Lower lobe of right lung (tissue), 2 donors: ENCODE results near the gene TCF3. TPM values are rescaled to one million over a fixed set of nuclear protein-coding genes. Genes with fewer than 3 reads are reported as not detected.

Experiments used
- ATAC-seq, 2 donors: fragments of 200-7000 bp; cut with Tn5 transposase; one replicate each; pipeline ENCODE4 v1.9.1; 2020 to 2022; ENCODE audit warnings: mild to moderate bottlenecking in 2 of 2, moderate library complexity in 2 of 2
- DNase-seq: peaks from one replicate; pipeline ENCODE4 v3.0.0-alpha.2; 2020
- H3K27ac ChIP-seq: fragments of 200-600 bp; one replicate; pipeline ENCODE4 v1.8.0; 2022
- H3K27me3 ChIP-seq: fragments of 200-600 bp; one replicate; pipeline ENCODE4 v1.8.0; 2022; ENCODE audit warnings: low read depth
- H3K36me3 ChIP-seq: fragments of 200-600 bp; one replicate; pipeline ENCODE4 v1.8.0; 2022; ENCODE audit warnings: mild to moderate bottlenecking
- H3K4me1 ChIP-seq: fragments of 200-600 bp; one replicate; pipeline ENCODE4 v1.8.0; 2022
- H3K4me3 ChIP-seq: fragments of 200-600 bp; one replicate; pipeline ENCODE4 v1.8.0; 2022; ENCODE audit warnings: mild to moderate bottlenecking
- H3K9me3 ChIP-seq: fragments of 200-600 bp; one replicate; pipeline ENCODE4 v1.8.0; 2022
- intact Hi-C: fragments of 100-400 bp; cut with DNase I; formaldehyde crosslinking; loops from one replicate; pipeline ENCODE4 v1.11.0; 2022
- total RNA-seq: library from RNA; stranded (reverse); fragmentation: NEBNext Ultra II Directional; extraction: Animal tissue kit (Norgen Biotek cat#: 25700); gene quantifications from one replicate; pipeline ENCODE4 v1.2.1, GENCODE V29; 2021
- TF ChIP-seq, protein P1 (sequence below): fragments of 200-600 bp; IDR thresholded peaks from one replicate; pipeline ENCODE4 v1.8.0; 2022; ENCODE audit warnings: antibody characterized with exemption, mild to moderate bottlenecking
- donor health status: DM: no; HTN: yes; CAD: no; lungs with severe emphysema.

TCF3 gene
- total RNA-seq, 1 donor from 2014 or later = 44.5 TPM

- ATAC-seq (no peak), DNase-seq (no peak)
- no peak overlapping the region for H3K27ac ChIP-seq
- TF ChIP-seq, protein P1, sequence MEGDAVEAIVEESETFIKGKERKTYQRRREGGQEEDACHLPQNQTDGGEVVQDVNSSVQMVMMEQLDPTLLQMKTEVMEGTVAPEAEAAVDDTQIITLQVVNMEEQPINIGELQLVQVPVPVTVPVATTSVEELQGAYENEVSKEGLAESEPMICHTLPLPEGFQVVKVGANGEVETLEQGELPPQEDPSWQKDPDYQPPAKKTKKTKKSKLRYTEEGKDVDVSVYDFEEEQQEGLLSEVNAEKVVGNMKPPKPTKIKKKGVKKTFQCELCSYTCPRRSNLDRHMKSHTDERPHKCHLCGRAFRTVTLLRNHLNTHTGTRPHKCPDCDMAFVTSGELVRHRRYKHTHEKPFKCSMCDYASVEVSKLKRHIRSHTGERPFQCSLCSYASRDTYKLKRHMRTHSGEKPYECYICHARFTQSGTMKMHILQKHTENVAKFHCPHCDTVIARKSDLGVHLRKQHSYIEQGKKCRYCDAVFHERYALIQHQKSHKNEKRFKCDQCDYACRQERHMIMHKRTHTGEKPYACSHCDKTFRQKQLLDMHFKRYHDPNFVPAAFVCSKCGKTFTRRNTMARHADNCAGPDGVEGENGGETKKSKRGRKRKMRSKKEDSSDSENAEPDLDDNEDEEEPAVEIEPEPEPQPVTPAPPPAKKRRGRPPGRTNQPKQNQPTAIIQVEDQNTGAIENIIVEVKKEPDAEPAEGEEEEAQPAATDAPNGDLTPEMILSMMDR = no peak
- H3K36me3 ChIP-seq = no peaks in the 10 kb centered on the region
- H3K4me1 ChIP-seq = peaks cover under 1% of the 10 kb centered on the region
- no peak overlapping the region for H3K4me3 ChIP-seq
- H3K9me3 ChIP-seq = no peaks in the 10 kb centered on the region
- intact Hi-C loops = no loop called here
- H3K27me3 ChIP-seq = no peaks in the 10 kb centered on the region
Measured at GRCh38 chr19:1560286-1560882, 92.0 kb downstream of the TCF3 start.

Other genes starting within 250 kb of the TCF3 start
- 89.4 TPM for gene DAZAP1, start 245.0 kb downstream of the TCF3 start, total RNA-seq
- gene RPS15, start 214.2 kb downstream of the TCF3 start, total RNA-seq = 854 TPM
- 0.12 TPM for gene APC2, start 202.5 kb downstream of the TCF3 start, total RNA-seq
- 28.5 TPM for gene C19orf25, start 173.4 kb downstream of the TCF3 start, total RNA-seq
- 7.4 TPM for gene PCSK4, start 162.3 kb downstream of the TCF3 start, total RNA-seq
- 2.5 TPM for gene REEP6, start 161.4 kb downstream of the TCF3 start, total RNA-seq
- gene ADAMTSL5, start 139.6 kb downstream of the TCF3 start, total RNA-seq = 3.3 TPM
- gene PLK5, start 128.5 kb downstream of the TCF3 start, total RNA-seq = not detected
- 18.5 TPM for gene MEX3D, start 84.3 kb downstream of the TCF3 start, total RNA-seq
- 68.1 TPM for gene MBD3, start 59.8 kb downstream of the TCF3 start, total RNA-seq
- 164 TPM for gene UQCR11, start 47.2 kb downstream of the TCF3 start, total RNA-seq
- not detected for gene ONECUT3, start 100.9 kb upstream of the TCF3 start, total RNA-seq
- 2.1 TPM for gene ATP8B3, start 159.7 kb upstream of the TCF3 start, total RNA-seq
- 29.1 TPM for gene REXO1, start 195.9 kb upstream of the TCF3 start, total RNA-seq
- gene KLF16, start 211.0 kb upstream of the TCF3 start, total RNA-seq = 22.2 TPM
- gene ABHD17A, start 232.9 kb upstream of the TCF3 start, total RNA-seq = 76.4 TPM